CD1c-positive myeloid dendritic cell (primary cell): ENCODE measurements around the gene MAGI2.

Source experiments
- DNase-seq: peaks from one replicate; pipeline ENCODE4 v3.0.0-alpha.2; 2016; ENCODE audit errors: extremely low spot score

MAGI2 gene

GRCh38 chr7:78742694-78743093 is 710.8 kb downstream of the MAGI2 start:
- no peak for DNase-seq

GRCh38 chr7:78736548-78736947 is 716.9 kb downstream of the MAGI2 start:
- DNase-seq: no peak

GRCh38 chr7:78734626-78735025 is 718.8 kb downstream of the MAGI2 start:
- DNase-seq: no peak

- DNase-seq: no peak
Observed at GRCh38 chr7:78720066-78720465, 733.4 kb downstream of the MAGI2 start.

- no peak for DNase-seq
Observed at GRCh38 chr7:78718212-78718611, 735.3 kb downstream of the MAGI2 start.

- DNase-seq: no peak
Observed at GRCh38 chr7:78716876-78717275, 736.6 kb downstream of the MAGI2 start.

- no peak for DNase-seq
Observed at GRCh38 chr7:78714356-78714755, 739.1 kb downstream of the MAGI2 start.

- no peak for DNase-seq
Observed at GRCh38 chr7:78712111-78712510, 741.4 kb downstream of the MAGI2 start.

- DNase-seq: no peak
Observed at GRCh38 chr7:78709658-78710057, 743.8 kb downstream of the MAGI2 start.

- no peak for DNase-seq
Observed at GRCh38 chr7:78704504-78704903, 749.0 kb downstream of the MAGI2 start.

GRCh38 chr7:78703391-78703790 is 750.1 kb downstream of the MAGI2 start:
- DNase-seq: no peak

GRCh38 chr7:78702770-78703169 is 750.7 kb downstream of the MAGI2 start:
- DNase-seq: no peak

GRCh38 chr7:78695826-78696225 is 757.6 kb downstream of the MAGI2 start:
- DNase-seq: no peak

- DNase-seq: no peak
Observed at GRCh38 chr7:78691584-78691983, 761.9 kb downstream of the MAGI2 start.

GRCh38 chr7:78690174-78690573 is 763.3 kb downstream of the MAGI2 start:
- no peak for DNase-seq

GRCh38 chr7:78688376-78688775 is 765.1 kb downstream of the MAGI2 start:
- DNase-seq: no peak

GRCh38 chr7:78686189-78686588 is 767.3 kb downstream of the MAGI2 start:
- no peak for DNase-seq

GRCh38 chr7:78684201-78684600 is 769.3 kb downstream of the MAGI2 start:
- no peak for DNase-seq

- no peak for DNase-seq
Observed at GRCh38 chr7:78683566-78683965, 769.9 kb downstream of the MAGI2 start.

GRCh38 chr7:78679112-78679876 is 774.2 kb downstream of the MAGI2 start:
- DNase-seq: no peak

- DNase-seq: no peak
Observed at GRCh38 chr7:78677391-78677790, 776.1 kb downstream of the MAGI2 start.

- DNase-seq: no peak
Observed at GRCh38 chr7:78675511-78675910, 778.0 kb downstream of the MAGI2 start.

GRCh38 chr7:78673272-78673671 is 780.2 kb downstream of the MAGI2 start:
- DNase-seq: no peak

- DNase-seq: no peak
Observed at GRCh38 chr7:78662939-78663338, 790.5 kb downstream of the MAGI2 start.
